Activated CD4-positive, alpha-beta T cell treated with anti-CD3 and anti-CD28 coated beads, Interleukin-2, amount 50 U/mL, for 16 hours (primary cell): Measurements from ENCODE around the gene CAMTA2.
A peak's percentile ranks its signal among the peaks of the same experiment; 100 is the strongest.
"Not testable (repeated sequence)": the region's sequence is repeated elsewhere in the genome, so short reads cannot be mapped to it uniquely, and the experiment has no call there.

Experiments used
- DNase-seq: peaks from one replicate; pipeline ENCODE4 v3.0.0-alpha.2; 2020

The CAMTA2 gene, protein sequence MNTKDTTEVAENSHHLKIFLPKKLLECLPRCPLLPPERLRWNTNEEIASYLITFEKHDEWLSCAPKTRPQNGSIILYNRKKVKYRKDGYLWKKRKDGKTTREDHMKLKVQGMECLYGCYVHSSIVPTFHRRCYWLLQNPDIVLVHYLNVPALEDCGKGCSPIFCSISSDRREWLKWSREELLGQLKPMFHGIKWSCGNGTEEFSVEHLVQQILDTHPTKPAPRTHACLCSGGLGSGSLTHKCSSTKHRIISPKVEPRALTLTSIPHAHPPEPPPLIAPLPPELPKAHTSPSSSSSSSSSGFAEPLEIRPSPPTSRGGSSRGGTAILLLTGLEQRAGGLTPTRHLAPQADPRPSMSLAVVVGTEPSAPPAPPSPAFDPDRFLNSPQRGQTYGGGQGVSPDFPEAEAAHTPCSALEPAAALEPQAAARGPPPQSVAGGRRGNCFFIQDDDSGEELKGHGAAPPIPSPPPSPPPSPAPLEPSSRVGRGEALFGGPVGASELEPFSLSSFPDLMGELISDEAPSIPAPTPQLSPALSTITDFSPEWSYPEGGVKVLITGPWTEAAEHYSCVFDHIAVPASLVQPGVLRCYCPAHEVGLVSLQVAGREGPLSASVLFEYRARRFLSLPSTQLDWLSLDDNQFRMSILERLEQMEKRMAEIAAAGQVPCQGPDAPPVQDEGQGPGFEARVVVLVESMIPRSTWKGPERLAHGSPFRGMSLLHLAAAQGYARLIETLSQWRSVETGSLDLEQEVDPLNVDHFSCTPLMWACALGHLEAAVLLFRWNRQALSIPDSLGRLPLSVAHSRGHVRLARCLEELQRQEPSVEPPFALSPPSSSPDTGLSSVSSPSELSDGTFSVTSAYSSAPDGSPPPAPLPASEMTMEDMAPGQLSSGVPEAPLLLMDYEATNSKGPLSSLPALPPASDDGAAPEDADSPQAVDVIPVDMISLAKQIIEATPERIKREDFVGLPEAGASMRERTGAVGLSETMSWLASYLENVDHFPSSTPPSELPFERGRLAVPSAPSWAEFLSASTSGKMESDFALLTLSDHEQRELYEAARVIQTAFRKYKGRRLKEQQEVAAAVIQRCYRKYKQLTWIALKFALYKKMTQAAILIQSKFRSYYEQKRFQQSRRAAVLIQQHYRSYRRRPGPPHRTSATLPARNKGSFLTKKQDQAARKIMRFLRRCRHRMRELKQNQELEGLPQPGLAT

DNA sequence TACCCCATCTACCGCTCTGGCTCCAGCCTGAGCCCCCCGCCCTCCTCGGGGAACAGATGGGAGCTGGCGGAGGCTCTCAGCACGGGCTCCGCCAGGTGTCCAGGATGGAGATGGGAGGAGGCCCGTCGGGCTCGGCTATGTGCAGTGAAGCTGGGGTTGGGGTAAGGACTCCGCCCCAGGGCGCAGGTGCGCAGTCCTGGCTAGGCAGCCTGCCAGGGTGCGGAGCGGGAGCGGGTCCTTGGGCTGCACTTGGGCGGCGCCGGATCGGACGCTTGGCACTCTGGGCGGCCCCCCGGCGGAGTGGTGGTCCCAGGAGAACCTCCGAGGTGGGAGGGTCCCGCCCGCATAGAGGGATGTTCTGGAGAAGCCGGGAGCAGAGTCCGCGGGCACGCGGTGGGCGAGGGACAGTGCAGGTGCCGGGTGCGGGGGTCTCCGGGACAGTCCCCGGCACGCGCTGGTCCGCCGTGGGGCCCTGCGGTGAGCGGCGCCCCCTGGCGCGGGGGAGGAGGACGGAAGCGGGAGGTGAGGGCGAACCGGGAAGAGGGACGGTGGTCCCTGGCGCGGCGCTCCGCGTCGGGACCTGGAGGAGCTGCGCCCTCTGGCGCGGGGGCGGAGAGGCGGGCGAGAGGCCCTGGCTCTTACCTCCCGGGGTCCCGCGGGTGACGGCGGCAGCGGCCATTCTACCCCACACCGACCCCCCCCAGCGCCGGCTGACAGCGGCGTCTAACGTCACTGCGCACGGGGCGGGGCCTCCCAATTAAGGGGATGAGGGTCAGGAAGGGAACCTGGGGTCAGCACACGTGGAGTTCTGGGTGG lies at the start of gene CAMTA2:
Gene CAMTA2, minus strand, starts transcription at position 725 of the 816 bp plus-strand sequence. CDS start 1,453 bp downstream, outside the sequence.
- peak; percentile 90 for DNase-seq

DNA sequence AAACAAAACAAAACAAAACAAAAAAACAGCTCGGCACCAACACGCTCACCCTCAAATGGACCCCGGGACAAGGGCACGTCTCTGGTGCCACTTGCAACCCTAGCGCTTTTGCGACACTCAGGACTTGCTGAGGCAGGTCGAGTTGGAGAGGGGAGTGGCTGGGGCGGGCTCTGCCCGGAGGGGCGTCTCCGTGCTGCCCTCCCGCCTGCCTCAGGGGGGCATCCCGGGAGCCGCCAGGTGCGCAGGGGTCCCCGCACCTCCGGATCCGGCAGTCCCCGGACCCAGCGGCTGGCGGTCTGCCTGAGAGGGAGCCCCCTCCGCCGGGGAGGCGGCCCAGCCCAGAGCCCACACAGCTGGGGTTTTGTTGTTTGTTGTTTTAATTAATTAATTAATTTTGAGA lies 47.8 kb upstream of the CAMTA2 start, which contains the start of gene SLC52A1:
Gene SLC52A1, minus strand, starts transcription at position 112 of the 400 bp plus-strand sequence. CDS start 820 bp downstream, outside the sequence.
- DNase-seq, result no peak

DNA sequence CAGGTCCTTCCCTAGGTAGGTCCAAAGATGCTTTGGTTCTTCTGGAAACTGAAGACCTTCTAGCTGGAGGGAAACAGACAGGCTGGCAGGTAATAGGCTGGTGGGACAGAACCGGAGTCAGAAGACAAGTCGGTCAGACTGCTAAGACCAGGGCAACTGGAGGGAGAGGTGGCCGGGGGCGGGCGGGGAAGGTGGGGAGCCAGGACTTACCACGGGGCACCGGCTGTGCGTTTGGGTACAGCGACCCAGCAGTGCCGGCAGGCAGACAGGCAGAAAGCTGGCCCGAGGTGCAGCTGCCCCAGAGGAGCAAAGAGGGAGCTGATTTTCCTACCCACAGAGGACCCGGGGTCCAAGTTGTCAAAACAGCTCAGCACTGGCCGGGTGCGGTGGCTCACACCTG lies 47.2 kb upstream of the CAMTA2 start:
- no peak for DNase-seq

DNA sequence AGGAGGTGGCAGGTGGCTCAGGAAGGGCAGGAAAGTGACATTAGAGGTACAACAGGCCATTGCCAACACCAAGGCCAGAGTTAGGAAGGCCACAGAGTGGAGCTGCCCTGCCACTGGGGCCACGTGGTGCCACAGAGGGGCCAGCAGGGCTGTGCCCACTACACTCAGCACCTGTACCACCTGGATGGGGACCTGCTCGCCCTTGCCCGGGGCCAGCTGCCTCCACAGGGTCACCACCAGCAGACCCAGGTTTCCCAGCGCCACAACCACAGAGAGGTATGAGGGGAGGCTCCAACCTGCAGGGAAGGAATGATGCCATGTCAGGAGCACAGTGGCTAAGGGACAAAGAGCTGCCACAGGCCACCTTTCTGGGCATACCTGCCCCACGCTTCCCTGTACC lies 46.6 kb upstream of the CAMTA2 start:
- no peak for DNase-seq

DNA sequence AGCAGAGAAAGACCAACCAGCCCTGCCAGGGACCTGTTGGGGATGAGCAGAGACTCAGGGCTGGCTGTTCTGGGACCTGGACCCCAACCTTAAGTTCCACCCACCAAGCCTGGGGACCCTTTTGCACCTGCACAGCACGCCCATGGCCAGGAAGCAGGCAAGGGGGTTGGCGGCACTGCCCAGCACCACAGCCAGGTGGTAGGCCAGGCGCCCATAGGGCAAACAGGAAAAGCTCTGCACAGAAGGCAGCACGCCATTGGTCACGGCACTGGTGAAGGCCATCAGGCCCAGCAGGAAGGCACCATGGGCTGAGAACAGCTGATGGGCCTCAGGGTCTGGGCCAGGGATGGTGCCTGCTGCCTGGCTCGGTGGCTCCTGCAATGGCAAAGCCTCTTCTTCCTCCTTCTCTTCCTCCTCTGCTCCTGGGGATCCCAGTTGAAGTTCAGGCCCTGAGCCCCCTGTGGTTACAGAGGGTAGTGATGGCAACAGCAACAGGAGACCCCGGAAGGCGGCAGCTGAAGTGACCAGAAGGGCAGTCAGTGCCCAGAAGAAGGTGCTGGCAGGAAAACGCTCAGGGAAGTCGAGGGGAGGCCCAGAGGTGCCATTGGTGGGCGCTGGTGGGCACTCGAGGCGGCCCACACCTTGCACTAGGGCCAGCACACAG lies 46.0 kb upstream of the CAMTA2 start:
- DNase-seq, result no peak

DNA sequence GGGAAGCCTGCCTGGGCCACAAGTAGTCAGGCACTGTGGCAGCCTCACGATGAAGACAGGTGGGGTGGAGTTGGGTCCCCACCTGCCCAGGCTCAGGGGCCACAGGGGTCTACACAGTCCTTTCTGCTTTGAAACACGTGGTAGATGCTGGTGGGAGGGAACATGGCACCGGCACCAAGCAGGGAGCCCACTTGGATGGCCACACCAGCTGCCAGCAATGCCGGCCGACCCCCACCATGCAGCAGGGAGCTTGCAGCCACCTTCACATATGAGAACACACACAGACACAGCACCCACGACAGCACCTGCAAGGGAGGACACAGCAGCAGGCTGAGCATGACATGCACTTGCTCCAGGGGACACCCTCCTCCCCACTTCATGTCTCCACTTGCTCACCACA lies 45.4 kb upstream of the CAMTA2 start:
- DNase-seq, result no peak

DNA sequence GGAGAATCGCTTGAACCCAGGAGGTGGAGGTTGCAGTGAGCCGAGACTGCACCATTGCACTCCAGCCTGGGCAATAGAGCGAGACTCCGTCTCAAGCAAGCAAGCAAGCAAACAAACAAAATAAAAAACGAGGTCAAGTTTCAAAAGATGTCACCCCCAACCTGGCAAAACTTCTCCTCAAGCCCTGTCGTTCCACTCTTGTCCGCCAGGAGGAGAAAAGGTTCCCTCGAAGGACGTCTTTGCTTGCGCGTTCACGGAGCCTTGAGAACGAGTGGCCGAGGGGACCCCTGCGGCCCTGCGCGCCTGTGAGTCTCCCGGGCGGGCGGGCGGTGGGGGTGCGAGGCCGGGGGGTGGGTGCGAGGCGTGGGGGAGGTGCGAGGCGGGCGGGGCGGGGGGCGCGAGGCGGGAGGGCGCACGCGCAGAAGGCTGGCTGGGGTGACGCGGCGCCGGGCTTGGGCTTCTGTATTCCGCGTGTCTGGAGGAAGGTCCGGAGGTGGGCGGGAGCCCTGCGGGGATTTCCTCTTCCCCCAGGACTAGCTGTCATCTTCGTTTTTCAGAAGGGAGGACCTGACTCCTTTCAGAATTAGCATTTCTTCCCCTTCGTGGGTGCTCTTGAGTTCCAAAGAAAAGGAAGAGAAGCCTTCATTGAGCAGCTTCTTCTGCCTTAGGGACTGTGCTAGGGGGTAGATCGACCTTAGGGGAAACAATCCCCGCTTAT lies 44.0 kb upstream of the CAMTA2 start:
- peak; percentile 83 for DNase-seq

DNA sequence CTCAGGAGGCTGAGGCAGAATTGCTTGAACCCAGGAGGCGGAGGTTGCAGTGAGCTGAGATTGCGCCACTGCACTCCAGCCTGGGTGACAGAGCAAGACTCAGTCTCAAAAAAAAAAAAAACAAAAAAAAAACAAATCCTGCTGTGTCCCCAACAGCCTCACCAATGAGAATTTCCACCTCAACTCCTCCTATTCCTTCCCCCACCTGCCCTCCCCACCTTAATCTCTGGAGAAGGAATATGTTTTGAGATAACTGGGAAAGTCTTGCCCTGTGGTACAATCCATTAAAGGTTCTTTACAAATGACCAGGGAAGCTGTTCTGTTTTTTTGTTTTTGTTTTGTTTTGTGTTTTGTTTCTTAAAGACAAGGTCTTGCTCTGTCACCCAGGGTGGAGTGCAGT lies 42.7 kb upstream of the CAMTA2 start:
- not testable (repeated sequence) for DNase-seq

DNA sequence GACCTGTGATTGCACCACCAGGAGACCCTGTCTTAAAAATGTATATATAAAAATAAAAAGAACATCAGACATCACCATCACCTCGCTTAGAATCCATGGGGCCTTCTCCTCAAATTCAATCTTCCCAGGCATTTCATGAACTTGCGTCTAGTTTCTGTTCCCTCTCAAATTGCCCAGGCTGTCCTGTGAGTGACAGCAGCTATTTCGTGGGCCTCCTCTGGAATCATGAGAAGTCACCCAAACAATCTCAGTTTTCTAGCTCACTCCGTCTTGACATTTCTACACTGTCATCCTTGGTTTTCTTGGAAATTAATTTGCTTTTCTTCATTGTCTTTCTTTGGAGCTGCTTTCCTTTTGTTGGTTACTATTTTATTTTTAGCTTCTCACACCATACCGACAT lies 40.4 kb upstream of the CAMTA2 start:
- no peak for DNase-seq

DNA sequence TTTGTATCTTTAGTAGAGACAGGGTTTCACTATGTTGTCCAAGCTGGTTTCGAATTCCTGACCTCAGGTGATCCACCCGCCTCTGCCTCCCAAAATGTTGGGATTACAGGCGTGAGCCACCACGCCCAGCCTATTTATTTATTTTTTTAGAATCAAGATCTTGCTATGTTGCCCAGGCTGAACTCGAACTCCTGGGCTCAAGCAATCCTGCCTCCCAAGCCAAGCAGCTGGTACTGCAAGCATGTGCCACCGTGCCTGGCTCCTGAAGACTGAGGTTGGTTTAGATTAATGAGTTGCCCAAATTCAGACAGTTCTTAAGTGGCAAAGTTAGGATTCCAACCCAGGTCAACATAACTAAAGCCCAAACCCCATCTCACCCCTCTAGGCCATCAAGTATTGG lies 39.8 kb upstream of the CAMTA2 start:
- DNase-seq, result no peak

DNA sequence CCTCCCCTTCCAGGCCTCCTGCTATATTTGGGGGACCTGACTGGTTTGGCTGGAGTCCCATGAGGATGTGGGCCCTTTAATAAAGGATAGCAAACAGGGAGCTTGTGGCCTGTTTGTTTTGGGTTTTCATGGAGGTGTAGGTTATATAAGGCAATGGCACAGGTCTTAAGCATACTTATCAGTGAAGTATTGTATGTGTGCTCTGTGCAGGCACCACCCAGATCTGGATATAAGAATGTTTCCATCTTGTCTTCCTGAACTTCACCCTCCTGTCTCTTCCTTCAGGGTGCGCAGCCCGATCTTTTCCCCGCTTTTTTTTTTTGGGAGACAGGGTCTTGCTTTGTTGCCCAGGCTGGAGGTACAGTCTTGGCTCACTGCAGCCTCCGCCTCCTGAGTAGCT lies 37.1 kb upstream of the CAMTA2 start:
- no peak for DNase-seq

DNA sequence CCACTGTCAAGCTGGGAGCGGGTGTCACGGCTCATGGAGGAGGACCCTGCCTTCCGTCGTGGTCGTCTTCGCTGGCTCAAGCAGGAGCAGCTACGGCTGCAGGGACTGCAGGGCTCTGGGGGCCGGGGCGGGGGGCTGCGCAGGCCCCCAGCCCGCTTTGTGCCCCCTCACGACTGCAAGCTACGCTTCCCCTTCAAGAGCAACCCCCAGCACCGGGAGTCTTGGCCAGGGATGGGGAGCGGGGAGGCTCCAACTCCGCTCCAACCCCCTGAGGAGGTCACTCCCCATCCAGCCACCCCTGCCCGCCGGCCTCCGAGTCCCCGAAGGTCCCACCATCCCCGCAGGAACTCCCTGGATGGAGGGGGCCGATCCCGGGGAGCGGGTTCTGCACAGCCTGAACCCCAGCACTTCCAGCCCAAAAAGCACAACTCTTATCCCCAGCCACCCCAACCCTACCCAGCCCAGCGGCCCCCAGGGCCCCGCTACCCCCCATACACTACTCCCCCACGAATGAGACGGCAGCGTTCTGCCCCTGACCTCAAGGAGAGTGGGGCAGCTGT lies 36.2 kb upstream of the CAMTA2 start:
- no peak for DNase-seq

DNA sequence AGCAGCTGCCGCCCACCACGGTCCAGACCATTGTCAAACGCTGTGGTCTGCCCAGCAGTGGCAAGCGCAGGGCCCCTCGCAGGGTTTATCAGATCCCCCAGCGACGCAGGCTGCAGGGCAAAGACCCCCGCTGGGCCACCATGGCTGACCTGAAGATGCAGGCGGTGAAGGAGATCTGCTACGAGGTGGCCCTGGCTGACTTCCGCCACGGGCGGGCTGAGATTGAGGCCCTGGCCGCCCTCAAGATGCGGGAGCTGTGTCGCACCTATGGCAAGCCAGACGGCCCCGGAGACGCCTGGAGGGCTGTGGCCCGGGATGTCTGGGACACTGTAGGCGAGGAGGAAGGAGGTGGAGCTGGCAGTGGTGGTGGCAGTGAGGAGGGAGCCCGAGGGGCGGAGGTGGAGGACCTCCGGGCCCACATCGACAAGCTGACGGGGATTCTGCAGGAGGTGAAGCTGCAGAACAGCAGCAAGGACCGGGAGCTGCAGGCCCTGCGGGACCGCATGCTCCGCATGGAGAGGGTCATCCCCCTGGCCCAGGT lies 34.8 kb upstream of the CAMTA2 start:
- no peak for DNase-seq

DNA sequence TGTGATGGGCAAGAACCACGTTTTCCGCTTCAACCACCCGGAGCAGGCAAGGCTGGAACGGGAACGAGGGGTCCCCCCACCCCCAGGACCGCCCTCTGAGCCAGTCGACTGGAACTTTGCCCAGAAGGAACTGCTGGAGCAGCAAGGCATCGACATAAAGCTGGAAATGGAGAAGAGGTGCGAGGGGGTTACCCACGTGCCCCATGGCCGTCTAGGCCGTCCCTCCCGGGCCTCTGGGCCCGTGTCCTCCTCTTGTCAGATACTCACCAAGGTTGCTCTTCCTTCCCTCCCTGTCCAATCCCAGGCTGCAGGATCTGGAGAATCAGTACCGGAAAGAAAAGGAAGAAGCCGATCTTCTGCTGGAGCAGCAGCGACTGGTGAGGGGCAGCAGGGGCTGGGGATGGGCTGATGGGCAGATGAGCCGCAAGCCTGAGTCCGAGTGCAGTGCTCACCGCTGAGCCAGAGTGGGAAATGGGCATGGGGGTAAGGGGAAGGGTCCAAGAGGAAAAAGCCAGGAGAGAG lies 33.1 kb upstream of the CAMTA2 start:
- DNase-seq, result no peak

DNA sequence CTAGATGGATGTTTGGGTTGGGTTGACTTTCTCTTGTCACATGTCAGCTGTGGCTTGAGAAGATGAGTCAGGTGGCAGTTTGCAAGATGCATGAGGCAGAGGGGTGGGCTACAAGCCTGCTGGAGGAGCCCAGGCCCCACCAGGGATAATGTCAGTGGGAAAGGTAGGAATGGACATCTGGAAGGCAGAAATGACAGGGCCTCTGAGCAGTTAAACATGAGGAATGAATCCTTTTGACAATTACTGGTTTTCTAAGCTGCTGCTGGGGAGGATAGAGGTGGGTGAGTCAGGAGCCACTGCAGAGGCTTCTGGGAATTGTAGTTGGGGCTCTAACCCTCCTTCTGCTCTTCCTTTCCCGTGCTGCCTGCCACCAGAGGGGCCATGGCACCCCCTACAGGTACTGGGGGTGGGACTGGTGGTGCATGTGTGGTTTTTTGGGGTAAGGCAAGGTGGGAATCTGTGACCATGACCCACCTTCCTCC lies 32.0 kb upstream of the CAMTA2 start:
- DNase-seq, result peak; percentile 63

DNA sequence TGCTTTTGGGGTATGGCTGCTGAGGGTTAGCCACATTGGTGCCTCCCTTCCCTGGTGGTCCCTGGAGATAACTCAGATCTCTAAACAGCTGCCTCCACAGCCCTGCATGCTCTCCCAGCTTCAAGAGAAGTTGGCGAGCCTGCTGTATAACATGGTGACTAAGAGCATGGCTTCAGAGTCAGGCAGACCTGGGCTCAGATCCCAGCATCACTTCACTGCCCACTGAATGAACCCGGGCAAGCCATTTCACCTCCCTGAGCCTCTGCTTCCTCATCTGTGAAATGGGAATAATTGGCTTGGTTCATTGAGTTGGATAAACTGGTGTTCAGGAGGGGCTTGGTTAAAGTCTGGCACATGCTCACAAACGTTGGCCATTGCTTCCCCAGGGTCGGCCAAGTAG lies 26.9 kb upstream of the CAMTA2 start:
- DNase-seq, result no peak

DNA sequence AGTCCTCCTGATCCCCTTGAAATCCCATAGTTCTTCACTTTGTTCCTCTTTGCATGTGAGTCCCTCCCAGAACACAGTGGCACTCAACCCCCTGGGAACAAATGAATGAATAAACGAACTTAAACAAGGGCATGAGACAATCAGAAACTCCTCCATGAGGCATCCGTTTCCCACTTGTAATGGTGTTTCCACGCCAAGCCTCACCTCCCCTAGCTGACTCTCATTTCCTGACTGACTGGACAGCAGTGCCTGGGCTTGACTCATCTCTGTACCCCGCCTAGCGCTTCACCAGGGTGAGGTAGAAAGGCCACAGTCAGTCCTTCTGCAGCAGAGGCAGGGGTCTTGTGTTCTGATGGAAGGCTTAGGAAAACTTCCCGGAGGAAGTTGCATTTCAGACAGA lies 24.5 kb upstream of the CAMTA2 start:
- DNase-seq, result peak; percentile 86

DNA sequence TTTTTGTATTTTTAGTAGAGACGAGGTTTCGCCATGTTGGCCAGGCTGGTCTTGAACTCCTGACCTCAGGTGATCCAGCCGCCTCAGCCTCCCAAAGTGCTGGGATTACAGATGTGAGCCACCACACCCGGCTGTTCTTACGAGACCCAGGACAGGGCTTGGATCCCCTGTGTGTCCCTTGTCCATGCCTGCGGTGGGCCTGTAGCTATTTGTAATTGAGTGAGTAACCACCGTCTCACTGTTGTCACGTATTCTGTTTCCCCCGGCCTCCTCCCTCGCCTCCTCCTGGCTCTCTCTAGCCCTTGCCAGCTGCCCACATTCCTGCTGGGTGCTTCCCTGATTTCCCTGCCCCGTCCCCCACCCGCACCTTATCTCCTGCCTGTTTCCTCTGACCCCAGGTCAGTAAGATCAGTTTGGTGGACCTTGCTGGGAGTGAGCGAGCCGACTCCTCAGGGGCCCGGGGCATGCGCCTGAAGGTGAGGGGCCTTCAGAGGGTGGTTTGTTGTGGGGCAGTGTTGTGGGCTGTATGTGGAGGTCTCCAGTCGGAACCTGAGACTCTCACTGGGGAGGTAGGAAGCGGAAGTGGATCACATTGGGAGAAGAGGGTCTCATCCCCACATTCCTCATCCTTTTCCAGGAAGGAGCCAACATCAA lies 15.9 kb upstream of the CAMTA2 start:
- no peak for DNase-seq

DNA sequence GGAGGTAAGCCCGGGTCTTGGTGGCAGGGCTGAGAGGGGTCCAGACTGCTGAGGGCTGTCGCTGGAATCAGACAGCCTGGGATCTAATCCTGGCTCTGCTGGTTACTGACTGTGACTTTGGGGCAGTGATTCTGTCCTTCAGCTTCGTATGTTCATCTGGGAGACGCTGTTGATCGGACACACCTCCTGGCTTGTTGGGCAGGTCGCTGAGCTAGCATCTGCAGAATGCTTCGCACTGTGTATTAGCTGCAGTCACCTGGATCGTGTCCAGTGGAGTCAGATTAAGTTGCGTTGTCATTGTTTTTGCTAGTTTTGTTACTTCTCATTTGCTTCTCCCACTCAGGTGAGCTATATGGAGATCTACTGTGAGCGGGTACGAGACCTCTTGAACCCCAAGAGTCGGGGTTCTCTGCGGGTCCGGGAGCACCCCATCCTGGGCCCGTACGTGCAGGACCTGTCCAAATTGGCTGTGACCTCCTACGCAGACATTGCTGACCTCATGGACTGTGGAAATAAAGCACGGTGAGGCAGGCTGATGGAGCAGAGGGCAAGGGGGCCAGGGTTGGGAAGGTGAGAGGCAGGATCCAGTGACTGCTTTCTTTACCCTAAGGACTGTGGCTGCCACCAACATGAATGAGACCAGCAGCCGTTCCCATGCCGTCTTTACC lies 14.8 kb upstream of the CAMTA2 start:
- no peak for DNase-seq
